BLaER1 treated with 17β-estradiol and CSF1 and Interleukin-3, amounts not matched to agents 10 nM and 100 nM (cell line): ENCODE measurements around the gene RPS5.

Source experiments
- H3K27ac ChIP-seq, 11 experiments: shearing (Covaris generic); formaldehyde crosslinking; 2 replicates each; pipeline ENCODE4 v1.8.1; 2022
- H3K27me3 ChIP-seq, 11 experiments: shearing (Covaris generic); formaldehyde crosslinking; 2 replicates each; pipeline ENCODE4 v1.8.1; 2022
- H3K36me3 ChIP-seq, 11 experiments: shearing (Covaris generic); formaldehyde crosslinking; 2 replicates each; pipeline ENCODE4 v1.8.1; 2022
- H3K4me1 ChIP-seq, 10 experiments: shearing (Covaris generic); formaldehyde crosslinking; 2 replicates each; pipeline ENCODE4 v1.8.1; 2022
- H3K4me2 ChIP-seq, 11 experiments: shearing (Covaris generic); formaldehyde crosslinking; 2 replicates each; pipeline ENCODE4 v1.8.1; 2022
- H3K4me3 ChIP-seq, 10 experiments: shearing (Covaris generic); formaldehyde crosslinking; 2 replicates each; pipeline ENCODE4 v1.8.1; 2022
- H3K9ac ChIP-seq, 11 experiments: shearing (Covaris generic); formaldehyde crosslinking; 2 replicates each; pipeline ENCODE4 v1.8.1; 2022
- H3K9me3 ChIP-seq, 11 experiments: shearing (Covaris generic); formaldehyde crosslinking; replicated peaks in 1 of 11; 2 replicates each; pipeline ENCODE4 v1.8.1; 2022
- H4K20me1 ChIP-seq, 11 experiments: shearing (Covaris generic); formaldehyde crosslinking; 2 replicates each; pipeline ENCODE4 v1.8.1; 2022
- Cebpa-rat ChIP-seq, 11 experiments: shearing (Covaris generic); IDR thresholded peaks; 2 replicates each; pipeline ENCODE4 v1.8.1; 2022

RPS5 gene

DNA sequence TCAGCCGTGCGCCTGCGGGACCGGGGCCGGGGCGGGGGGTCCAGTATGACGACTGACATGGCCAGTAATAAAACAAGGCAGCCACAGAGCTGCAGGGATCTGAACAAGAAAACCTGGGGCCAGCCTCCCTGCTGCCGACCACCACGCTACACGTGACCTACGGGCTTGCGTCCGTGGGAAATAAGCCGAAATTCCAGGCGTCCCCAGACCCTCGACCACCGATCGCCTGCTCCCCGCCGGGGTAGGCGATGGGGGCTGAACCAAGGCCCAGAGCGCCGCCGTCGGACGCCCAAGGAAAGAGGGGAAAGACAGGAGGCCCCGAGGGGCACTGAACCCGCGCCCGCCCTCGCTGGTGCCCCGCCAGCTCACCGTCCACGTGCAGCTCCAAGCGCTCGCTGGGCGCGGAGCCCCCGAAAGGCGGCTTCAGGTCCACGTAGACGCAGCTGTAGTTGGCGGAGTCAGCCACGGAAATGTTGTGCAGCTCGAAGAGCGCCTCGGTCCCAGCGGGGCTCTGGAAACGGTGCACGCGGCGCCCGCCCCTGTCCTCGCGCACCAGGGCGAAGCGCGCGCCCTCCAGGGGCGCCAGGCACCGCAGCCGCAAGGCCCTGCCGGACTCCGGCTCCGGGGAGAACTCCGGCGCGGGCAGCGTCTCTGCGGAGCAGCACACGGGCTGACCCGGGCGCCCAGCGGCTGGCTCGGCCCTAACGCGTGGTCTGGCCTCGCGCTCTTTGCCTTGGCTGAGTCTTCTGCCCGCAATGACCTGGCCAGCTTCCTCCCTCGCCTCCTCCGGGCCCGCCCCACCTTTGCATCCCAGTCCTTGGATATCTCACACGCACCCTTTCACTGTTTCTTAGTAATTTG lies 36.8 kb upstream of the RPS5 start:
- Histone ChIP-seq H3K36me3 (peaks cover 0 to 46% (median 25%) of the 10 kb centered on the region in 11 experiments; a peak in 18 of 22 replicates), H3K4me2 (peak overlapping the region; percentile 86 to 99 (median 96))

DNA sequence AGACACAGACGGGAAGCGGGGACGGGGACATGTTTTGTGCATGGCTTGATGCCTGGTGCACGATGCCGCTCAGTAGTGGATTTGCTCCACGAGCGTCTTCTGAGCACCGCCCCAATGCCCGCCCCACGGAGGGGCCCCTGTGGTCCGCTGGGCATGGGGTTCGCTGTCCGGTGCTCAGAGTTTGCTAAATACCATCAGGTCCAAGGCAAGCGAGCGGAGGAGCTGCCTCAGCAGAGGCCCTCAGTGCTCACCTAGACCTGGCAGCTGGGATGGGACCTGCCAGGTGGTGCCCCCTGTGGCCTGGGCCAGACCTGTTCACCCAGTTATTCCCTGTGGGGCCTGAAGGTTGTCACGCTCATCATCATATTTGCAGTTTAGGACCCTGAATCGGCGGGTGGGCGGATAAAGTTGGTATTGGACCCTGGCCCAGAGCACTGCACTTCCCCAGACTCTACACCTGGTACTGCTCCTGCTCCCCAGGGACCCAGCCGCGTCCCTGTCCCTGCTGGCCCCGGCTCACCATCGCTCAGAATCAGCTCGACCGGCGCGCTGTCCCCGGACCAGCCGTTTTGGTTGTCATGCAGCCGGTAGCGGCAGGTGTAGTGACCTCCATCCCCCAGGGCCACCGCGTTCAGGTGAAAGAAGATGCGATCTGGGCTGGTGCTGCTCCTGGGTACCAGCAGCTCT lies 36.1 kb upstream of the RPS5 start:
- Histone ChIP-seq H3K9ac (peak overlapping the region; percentile 65 to 91 (median 85); a peak in 19 of 22 replicates), H3K36me3 (peaks cover 0 to 42% (median 25%) of the 10 kb centered on the region in 11 experiments; a peak in 17 of 22 replicates), H3K4me3 (peak overlapping the region in 9 of 10 experiments; percentile 50 to 88 (median 76); a peak in 16 of 20 replicates), H3K4me1 (peaks cover 42 to 67% (median 55%) of the 10 kb centered on the region in 10 experiments), H3K9me3 (no peaks in the 10 kb centered on the region), H4K20me1 (peaks cover 18 to 61% (median 54%) of the 10 kb centered on the region in 11 experiments), H3K27me3 (peaks cover 10 to 20% (median 12%) of the 10 kb centered on the region in 11 experiments), H3K4me2 (peak overlapping the region; percentile 86 to 99 (median 96)), H3K27ac (peak overlapping the region in 8 of 11 experiments; percentile 78 to 98 (median 86); a peak in 11 of 22 replicates)
- TF ChIP-seq Cebpa-rat (IDR thresholded peaks at IDR 0.05) = no peak

More for the DNA sequence above, 36.8 kb upstream of the RPS5 start:
- H3K9ac ChIP-seq = peak overlapping the region; percentile 65 to 91 (median 85)
- peaks cover 2 to 12% (median 4%) of the 10 kb centered on the region in 11 experiments; a peak in 21 of 22 replicates for H3K27me3 ChIP-seq
- H3K27ac ChIP-seq = peak overlapping the region in 10 of 11 experiments; percentile 27 to 98 (median 83); a peak in 19 of 22 replicates
- no peak for TF ChIP-seq Cebpa-rat (IDR thresholded peaks at IDR 0.05)
- H3K4me1 ChIP-seq = peaks cover 45 to 67% (median 55%) of the 10 kb centered on the region in 10 experiments
- H3K9me3 ChIP-seq = no peaks in the 10 kb centered on the region
- H3K4me3 ChIP-seq = peak overlapping the region; percentile 47 to 88 (median 75)
- peaks cover 18 to 56% (median 46%) of the 10 kb centered on the region in 11 experiments; a peak in 21 of 22 replicates for H4K20me1 ChIP-seq

GRCh38 chr19:58351558-58351878 lies 35.6 kb upstream of the RPS5 start:
- Histone ChIP-seq H3K36me3 (peaks cover 0 to 42% (median 25%) of the 10 kb centered on the region in 11 experiments; a peak in 17 of 22 replicates), H3K27me3 (peaks cover 15 to 25% (median 17%) of the 10 kb centered on the region in 11 experiments), H3K9me3 (no peaks in the 10 kb centered on the region), H3K9ac (no peak overlapping the region), H3K4me1 (peaks cover 42 to 67% (median 55%) of the 10 kb centered on the region in 10 experiments), H4K20me1 (peaks cover 18 to 66% (median 59%) of the 10 kb centered on the region in 11 experiments), H3K4me2 (peak overlapping the region in 9 of 11 experiments; percentile 86 to 99 (median 96); a peak in 18 of 22 replicates), H3K4me3 (no peak overlapping the region), H3K27ac (no peak overlapping the region)
- no peak for TF ChIP-seq Cebpa-rat (IDR thresholded peaks at IDR 0.05)

- Histone ChIP-seq H4K20me1 (peaks cover 18 to 73% (median 66%) of the 10 kb centered on the region in 11 experiments), H3K27ac (no peak overlapping the region), H3K36me3 (peaks cover 0 to 42% (median 25%) of the 10 kb centered on the region in 11 experiments; a peak in 17 of 22 replicates), H3K9ac (no peak overlapping the region), H3K4me3 (no peak overlapping the region), H3K4me2 (peak overlapping the region in 3 of 11 experiments; percentile 15 to 97 (median 97); a peak in 2 of 22 replicates), H3K4me1 (peaks cover 46 to 70% (median 58%) of the 10 kb centered on the region in 10 experiments), H3K27me3 (peaks cover 21 to 31% (median 24%) of the 10 kb centered on the region in 11 experiments), H3K9me3 (no peaks in the 10 kb centered on the region)
- TF ChIP-seq Cebpa-rat (IDR thresholded peaks at IDR 0.05) = no peak
Observed at GRCh38 chr19:58351990-58352755, 34.9 kb upstream of the RPS5 start.

DNA sequence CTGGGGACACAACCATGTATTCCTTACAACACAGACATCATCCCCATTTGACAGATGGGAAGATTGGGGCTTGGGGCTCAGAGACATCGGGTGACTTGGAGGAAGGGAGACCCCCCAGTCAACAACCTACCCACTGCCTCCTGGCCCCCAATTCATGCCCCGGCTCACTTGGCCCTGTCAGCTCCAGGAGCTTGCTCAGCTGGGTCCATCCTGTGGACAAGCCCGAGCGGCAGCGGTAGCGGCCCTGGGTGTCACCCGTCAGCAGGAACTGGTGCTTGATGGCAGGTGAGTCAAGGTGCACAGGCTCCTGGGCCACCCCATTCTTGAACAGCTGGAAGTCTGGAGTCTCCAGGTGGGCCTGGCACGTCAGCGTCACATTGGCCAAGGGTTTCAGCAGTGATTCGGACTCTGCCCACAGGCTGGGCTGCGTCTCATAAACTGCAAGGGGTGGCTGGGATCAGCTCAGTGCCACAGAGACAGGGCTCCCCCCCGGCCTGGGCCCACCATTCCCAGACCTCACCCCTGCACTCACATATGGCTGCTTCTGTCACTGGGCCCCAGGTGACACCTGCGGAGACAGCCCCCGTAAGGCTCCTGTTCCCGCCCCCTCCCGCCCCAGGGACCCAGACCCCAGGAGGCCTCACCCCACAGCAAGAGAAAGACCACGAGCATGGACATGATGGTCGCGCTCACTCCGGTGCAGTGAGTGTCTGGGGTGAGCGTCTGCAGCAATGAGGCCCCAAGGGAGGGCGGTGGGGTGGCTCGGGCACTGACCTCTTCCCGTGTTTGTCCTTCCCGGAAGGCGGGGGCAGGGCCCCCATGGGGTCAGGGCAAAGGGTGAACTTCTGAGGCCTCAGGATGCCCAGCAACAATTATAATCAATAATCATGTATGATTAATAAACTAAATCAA lies 34.1 kb upstream of the RPS5 start, which contains the start of gene A1BG:
Gene A1BG (minus strand): TSS at position 733 of the 912 bp plus-strand sequence. CDS start 55 bp downstream, at position 678.
- Histone ChIP-seq H3K4me1 (peaks cover 49 to 78% (median 64%) of the 10 kb centered on the region in 10 experiments), H3K36me3 (peaks cover 0 to 42% (median 25%) of the 10 kb centered on the region in 11 experiments; a peak in 17 of 22 replicates), H3K9ac (0 out of 22 replicates have a peak within 1 kb of the TSS, but pooled peaks of 1 of the 11 experiments have one; percentile 23), H3K4me3 (no peak within 1 kb of the TSS), H4K20me1 (peaks cover 18 to 78% (median 68%) of the 10 kb centered on the region in 11 experiments), H3K9me3 (no peaks in the 10 kb centered on the region), H3K27me3 (peaks cover 28 to 39% (median 32%) of the 10 kb centered on the region in 11 experiments), H3K4me2 (peak within 1 kb of the TSS in 4 of 11 experiments; percentile 15 to 25 (median 18); a peak in 3 of 22 replicates), H3K27ac (no peak within 1 kb of the TSS)
- TF ChIP-seq Cebpa-rat (IDR thresholded peaks at IDR 0.05) = no peak

DNA sequence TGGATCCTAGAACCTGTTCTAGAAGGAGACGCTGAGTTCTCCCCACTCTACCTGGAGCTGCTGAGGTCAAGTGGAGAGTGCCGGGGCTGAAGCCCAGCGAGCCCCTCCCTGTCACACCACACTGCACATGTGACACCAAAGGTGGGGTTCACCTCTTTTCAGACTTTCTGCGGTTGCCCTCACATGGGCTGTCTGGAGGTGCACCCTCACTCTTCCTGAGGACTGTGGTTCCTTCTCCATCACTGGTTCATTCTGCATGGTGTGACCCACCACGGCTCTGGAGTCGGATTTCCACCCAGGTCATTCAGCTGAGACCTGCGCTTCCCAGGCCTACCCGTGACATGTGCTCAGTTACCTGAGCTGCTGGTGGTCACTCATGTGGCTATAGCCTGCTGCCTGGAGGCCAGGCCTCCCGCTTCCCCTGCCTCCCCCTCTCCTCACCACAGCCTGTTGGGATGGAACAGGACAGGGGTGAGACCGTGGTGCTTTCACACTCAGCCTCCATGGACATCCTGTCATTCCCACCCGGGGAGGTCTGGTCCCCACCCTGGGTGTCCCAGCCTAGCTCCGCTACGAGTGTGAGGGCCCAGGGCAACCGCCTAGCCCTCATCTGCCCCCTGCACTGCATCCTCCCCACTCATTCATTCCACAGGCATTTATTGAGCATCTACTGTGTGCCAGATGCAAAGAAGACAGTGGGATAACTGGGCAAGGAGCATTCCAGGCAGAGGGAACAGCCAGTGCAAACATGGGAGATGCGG lies 33.2 kb upstream of the RPS5 start:
- peaks cover 31 to 39% (median 35%) of the 10 kb centered on the region in 11 experiments for H3K27me3 ChIP-seq

More for the DNA sequence above, 33.2 kb upstream of the RPS5 start:
- Histone ChIP-seq H3K9me3 (no peaks in the 10 kb centered on the region), H3K4me1 (peaks cover 42 to 79% (median 64%) of the 10 kb centered on the region in 10 experiments), H3K9ac (no peak overlapping the region), H3K4me3 (no peak overlapping the region), H3K27ac (no peak overlapping the region), H4K20me1 (peaks cover 18 to 79% (median 68%) of the 10 kb centered on the region in 11 experiments), H3K36me3 (peaks cover 0 to 42% (median 25%) of the 10 kb centered on the region in 11 experiments; a peak in 17 of 22 replicates), H3K4me2 (no peak overlapping the region)
- no peak for TF ChIP-seq Cebpa-rat (IDR thresholded peaks at IDR 0.05)
